GM21619 (cell line): ENCODE measurements around the gene VTI1A.

Experiments used
- ATAC-seq: cut with Tn5 transposase; IDR thresholded peaks from one replicate; pipeline ENCODE4 v1.9.1; 2021; ENCODE audit not compliant: unreplicated experiment

VTI1A gene

GRCh38 chr10:112746329-112746728 is 299.3 kb downstream of the VTI1A start:
- no peak for ATAC-seq

DNA sequence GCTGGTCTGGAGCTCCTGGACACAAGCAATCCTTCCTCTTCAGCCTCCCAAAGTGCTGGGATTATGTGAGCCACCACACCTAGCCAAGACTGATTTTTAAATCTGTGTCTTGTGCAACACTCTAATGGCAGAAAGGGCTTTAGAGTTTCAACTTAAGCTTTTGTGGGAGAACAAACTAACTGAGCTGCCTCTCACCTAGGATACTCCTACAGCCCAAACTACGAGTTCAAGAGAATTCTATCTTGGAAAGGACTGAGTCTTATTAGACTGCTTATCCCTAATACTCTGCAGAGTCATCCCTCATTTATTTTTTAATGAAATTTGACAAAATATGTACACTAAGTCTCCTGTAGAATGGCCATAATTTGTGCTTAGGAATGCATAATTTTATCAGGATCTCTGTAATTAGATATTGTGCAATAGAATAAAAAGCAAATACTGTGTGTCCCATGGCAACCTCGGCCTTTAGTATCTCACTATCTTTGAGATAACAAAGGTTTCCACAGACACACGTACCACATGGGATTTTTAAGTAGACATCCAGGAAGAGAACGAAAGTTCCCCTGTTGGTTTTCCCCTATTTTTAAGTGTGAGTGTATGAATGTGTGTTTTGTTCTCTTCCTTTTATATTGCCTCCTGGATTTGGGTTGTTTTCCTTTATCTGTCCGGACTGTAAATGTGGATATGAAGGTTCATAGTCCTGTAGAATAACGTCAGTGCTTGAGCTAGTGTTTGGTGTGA is 303.6 kb downstream of the VTI1A start:
- ATAC-seq, result no peak

DNA sequence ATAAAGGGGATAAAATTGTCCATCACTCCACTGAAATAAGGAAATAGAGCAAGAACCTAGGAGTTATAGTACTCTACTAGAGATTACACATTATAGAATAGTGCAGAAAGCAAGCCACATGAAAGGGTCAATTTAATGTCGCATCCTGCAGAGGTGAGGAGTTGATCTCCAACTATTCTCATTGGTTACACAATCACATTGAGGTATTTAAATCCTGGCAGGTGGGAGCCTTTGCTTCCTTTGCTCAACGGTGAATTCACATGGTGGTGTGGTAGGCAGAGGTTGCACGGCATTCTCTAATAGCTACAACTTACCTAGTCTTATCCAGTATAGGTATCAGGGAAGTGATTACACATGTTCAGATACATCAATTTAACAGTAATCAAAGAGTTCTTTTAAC is 304.6 kb downstream of the VTI1A start:
- no peak for ATAC-seq

DNA sequence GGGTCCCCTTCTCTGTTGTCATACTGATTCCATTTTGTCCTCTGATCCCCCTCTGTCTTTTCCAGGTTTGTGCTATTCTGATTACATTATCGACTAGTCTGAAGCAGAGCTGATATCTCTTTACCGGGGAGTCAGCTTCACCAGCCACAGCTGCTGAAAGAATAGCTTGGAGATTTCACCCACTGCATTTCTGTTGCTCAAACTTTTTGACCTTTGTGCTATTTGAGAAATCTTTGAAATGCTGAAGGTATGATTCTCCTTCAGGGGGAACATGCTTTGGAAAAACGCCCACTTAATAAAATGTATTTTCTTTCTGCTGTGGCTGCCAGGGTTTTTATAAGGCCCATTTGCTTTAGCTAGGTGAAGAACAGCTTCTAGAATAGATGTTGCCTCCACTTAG is 305.3 kb downstream of the VTI1A start:
- ATAC-seq, result no peak

- no peak for ATAC-seq
These were observed 307.0 kb downstream of the VTI1A start for GRCh38 chr10:112753961-112754411.

GRCh38 chr10:112755446-112756234 is 308.6 kb downstream of the VTI1A start:
- no peak for ATAC-seq

DNA sequence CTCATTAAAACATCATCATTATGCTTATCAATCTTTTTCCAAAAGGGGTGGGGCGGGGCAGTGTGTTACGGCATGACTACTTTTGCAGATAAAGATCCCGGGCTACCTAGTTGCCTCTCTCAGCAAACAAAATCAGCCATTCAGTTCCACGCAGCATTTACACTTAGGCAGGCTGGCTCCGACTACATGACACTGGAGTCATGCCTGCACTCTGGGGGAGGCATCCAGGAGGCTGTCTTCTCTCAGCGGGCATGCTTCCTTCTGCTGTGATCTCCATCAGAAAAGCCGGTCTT is 309.2 kb downstream of the VTI1A start:
- no peak for ATAC-seq

GRCh38 chr10:112758961-112759360 is 311.9 kb downstream of the VTI1A start:
- no peak for ATAC-seq

DNA sequence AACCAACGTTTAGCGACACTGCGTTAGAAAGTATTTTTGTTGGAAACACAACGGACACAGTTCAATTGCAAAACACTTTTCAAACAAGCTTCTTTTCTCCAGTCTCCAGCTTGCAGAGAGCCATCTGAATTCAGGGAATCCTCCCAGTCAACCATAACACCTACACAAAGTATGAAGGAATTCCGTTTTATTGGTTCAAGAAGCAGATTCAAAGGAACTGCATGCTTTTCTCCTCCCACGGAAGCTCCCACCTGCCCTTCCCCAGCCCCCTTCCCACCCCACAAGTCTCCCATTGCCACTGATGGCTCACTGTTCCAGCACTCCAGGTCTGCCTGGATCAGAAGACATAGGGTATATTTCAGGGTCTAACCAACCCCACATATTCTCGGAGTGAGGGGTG is 312.5 kb downstream of the VTI1A start:
- no peak for ATAC-seq

DNA sequence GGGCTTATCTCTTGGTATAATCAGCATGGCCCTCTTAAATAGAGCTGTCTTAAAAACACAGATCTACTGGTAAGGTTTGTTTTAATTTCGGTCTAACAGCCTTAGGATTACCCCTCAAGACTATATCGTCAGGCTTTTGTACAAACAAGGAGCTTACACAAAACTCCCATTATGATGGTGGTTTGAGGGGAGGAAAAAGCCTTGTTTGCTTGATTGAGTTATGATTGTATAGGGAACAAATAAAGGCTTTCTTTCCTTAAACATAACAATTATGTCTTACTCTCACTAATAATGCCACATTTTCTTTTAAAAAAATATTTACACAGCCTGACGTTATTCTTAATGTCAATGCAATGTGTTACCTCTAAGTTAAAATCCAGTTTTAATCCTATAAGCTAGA is 314.2 kb downstream of the VTI1A start:
- ATAC-seq, result no peak

- ATAC-seq, result no peak
These were observed 317.0 kb downstream of the VTI1A start for GRCh38 chr10:112763916-112764520.

DNA sequence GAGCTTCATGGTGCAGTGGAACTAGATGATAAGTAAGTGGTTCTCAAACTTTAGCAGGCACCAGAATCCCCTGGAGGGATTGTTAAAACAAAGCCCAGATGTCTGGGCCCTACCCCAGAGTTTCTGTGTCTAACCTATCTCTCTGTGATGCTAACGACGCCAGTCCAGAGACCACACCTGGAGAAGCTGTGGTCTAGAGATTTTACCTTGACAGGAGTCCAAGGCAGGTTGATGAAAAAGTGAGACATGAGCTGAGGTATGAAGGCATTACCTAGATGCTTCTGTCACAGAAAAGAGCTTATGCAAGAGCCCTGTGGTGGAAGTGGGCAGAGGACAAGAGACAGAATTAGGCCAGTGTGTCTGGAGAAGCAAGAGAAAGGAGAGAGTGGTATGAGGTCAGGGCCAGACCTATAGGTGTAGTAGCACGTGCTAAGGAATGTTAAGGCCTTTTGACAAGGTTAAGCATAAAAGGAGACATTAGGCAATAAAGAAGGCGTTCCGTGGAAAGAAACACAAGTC is 318.8 kb downstream of the VTI1A start:
- no peak for ATAC-seq

- ATAC-seq, result no peak
These were observed 319.6 kb downstream of the VTI1A start for GRCh38 chr10:112766636-112767035.

DNA sequence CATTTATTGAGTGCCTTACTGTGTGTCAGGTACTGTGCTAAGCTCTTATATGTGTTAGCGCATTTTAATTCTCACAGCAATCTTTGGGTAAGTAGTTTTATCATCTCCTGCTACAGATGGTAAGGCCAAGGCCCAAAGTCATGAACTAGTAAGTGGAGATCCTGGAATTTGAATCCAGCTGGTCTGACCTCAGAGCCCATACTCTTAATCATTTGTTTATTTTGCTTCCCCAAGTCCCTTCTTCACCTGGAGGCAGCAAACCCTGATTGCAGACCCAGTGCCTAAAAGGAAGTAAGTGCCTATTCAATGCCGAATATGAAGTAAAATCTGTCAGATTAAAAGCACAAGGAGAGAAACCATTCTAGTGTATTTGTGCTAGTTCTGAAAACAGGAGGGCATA is 320.1 kb downstream of the VTI1A start:
- no peak for ATAC-seq

DNA sequence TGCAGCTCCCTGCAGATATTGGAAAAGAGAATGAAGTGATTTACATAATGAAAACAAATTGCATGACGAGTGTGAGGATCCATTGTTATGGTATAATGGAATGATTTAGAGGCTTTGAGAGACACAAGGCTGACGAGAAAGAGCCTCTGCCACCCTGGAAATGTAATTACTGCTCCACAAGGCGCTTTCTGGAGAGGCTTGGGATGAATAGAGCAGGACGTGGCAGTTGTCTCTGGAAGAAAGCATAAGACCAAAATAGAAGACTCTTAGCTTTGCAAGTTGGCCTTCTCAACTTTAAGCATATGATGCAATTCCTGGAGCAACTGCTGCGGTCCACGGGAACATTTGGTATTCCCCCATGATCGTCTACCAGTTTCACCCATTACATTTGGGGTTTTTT is 321.1 kb downstream of the VTI1A start:
- no peak for ATAC-seq

DNA sequence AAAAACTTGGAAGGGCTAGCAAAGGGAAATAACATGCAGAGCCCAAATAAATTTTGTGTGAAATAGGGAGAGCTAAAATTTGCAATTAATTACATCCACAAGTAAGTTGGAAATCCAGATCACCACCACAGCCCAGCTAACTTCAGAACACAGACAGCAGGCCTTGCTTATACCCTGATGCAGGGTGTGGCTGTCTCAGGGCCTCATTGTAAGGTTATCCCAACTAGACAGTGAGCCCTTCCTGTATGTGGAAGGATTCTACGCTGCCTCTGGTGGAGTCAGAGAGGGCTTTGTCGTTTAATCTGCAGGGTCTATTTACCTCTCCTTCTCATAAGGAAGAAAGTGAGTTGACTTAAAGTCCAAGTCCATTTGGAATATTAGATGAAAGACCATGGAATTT is 322.1 kb downstream of the VTI1A start:
- ATAC-seq, result no peak

DNA sequence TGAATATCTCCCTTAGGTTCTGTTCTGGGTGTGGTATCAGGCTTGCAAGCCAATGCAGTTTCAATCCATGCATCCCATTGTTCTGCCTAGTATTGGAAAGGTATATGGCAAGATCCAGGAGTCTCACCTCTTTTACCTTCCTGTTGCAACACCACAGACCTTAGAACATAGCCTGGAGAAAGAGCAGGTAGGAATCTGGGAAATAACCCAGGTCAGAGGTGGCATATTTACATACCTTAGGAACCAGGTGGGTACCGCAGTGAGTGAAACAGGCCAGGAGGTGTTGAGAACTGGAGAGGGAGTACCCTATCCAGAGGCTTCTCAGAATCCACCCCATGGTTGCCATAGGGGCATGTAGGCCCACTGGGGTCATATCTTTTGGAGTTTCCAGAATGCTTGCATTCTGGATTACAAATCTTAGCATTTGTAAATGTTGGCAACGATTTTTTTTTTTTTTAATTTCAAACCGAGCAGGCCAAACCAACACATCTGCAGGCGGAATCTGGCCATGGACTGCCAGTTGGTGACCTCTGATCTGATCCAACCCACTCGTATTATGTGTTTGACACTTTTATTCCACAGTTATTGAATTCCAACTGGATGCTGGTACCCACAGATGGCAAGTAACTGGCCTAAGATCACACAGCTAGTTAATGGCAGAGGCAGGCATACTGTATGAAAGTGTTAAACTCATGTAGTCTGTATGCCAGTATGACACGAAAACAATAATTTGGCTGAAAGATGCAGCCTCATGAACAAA is 322.8 kb downstream of the VTI1A start:
- ATAC-seq, result no peak

DNA sequence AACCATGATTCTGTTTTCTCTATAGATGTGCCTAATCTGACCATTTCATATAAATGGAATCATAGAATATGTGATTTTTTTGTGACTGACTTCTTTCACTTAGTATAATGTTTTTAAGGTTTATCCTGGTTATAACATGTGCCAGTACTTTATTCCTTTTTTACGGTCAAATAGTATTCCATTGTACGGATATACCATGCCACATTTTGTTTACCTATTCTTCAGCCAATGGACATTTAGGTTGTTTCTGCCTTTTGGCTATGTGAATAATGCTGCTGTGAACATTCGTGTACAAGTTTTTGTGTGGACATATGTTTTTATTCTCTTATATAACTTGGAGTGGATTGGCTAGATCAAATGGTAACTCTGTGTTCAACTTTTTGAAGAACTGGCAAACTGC is 324.7 kb downstream of the VTI1A start:
- ATAC-seq, result no peak

DNA sequence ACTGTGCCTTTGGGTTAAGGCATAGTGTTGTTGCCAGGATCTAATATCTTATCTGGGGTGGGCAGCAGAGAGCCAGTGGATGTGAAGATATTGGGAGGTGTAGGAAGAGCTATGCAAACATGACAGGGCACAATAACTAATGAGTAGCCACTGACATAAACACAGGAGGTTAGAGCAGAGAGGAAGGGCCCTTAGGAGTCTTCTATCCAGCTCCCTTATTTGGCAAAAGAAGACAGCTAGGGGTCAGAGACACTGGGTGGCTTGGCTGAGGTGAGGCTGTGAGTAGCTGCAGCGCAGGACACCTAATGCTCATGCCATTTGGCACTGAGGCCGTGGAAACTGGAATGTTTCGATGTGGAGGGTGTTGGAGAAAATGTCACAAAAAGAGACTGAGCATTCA is 326.8 kb downstream of the VTI1A start:
- ATAC-seq, result no peak

DNA sequence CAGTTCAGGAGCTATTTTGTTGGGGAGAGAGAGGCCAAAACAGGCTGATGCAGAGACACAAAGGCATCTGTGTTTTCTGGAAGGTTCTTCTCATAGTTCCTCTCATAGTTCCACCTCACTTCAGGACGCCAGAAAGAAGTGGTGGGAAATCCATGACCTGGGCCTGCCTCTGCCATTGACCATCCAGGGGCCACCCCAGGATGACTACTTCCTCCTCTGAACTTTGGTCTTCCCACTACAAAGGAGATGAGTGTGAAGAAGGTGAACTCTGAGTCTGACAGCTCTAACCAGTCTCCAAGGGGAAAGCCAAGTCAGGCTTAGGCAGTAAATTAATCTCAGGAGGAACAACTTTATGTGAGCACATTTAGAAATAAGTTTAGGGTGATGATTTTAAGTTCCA is 327.2 kb downstream of the VTI1A start:
- no peak for ATAC-seq

- ATAC-seq, result no peak
These were observed 327.8 kb downstream of the VTI1A start for GRCh38 chr10:112774798-112775197.
